Measurements from ENCODE around the gene SHMT2.
A peak's percentile ranks its signal among the peaks of the same experiment; 100 is the strongest.

SHMT2 gene

GRCh38 chr12:57229634-57230380, at the start of gene SHMT2:
Gene SHMT2 (plus strand): TSS chr12:57229711. CDS start chr12:57229779, 68 bp downstream.
- peak; percentile 97 for DNase-seq

- DNase-seq = no peak
Measured at GRCh38 chr12:57180321-57180989, 49.1 kb upstream of the SHMT2 start.

GRCh38 chr12:57181072-57181471, 48.4 kb upstream of the SHMT2 start:
- DNase-seq = no peak

GRCh38 chr12:57181561-57182155, 47.9 kb upstream of the SHMT2 start:
- DNase-seq = no peak

DNA sequence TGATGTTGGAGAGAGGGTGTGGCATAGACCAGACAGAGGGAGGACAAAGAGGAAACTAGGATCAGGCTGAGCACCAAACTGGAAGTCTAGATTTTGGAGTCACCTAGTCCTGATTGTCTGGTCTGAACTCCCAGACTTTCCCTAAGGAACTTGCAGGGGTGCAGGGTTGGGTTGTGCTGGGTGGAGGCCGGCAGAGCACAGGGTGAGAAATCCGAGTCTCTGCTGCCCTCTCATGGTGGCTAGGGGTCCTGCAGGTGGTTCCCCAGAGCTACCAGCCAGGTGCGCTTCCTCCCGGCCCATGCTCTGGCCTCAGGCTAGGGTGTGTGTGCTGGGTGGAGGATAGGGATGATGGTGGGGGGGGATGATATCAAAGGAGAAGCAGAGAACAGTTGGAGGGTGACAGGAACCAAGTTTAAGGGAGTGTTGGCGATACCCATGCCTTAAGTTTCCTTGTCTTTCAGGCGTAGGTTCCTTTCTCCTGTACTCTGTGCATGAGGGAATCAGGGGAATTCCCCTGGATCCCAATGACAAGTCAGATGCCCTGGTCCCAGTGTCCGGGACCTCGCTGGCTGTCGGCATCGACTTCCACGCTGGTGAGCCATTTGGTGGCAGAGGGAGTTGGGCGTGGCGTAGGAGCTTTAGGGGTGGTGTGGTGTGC, 46.5 kb upstream of the SHMT2 start:
- peak; percentile 83 for DNase-seq

GRCh38 chr12:57183939-57184725, 45.4 kb upstream of the SHMT2 start:
- no peak for DNase-seq

DNA sequence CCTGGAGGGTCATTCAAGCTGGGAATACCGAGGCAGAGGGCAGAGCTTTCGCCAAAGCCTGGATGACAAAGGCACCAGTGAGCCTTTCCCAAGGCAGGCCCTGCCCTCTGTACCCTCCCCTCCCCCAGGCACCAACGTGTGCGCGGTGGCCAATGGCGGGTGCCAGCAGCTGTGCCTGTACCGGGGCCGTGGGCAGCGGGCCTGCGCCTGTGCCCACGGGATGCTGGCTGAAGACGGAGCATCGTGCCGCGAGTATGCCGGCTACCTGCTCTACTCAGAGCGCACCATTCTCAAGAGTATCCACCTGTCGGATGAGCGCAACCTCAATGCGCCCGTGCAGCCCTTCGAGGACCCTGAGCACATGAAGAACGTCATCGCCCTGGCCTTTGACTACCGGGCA, 44.1 kb upstream of the SHMT2 start:
- DNase-seq = no peak

- no peak for DNase-seq
Measured at GRCh38 chr12:57185906-57186508, 43.5 kb upstream of the SHMT2 start.

- no peak for DNase-seq
Measured at GRCh38 chr12:57187222-57188089, 42.1 kb upstream of the SHMT2 start.

DNA sequence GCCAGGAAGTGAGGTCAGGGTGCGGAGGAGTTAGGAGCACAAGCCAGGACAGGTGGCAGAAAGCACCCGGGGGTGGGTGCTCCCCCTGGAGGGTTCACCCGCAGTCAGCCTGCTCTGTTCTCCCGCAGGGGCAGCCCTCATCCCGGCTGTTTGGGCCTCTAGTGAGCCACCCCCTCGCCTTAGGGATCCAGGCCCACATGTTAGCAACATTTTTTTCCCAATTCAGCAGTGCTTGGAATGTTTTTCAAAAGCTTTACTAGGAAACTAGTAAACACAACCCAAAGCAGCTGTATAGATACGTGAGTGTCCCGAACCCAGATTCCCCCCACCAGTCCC, 41.5 kb upstream of the SHMT2 start:
- DNase-seq = no peak

- DNase-seq = no peak
Measured at GRCh38 chr12:57190037-57190436, 39.5 kb upstream of the SHMT2 start.

DNA sequence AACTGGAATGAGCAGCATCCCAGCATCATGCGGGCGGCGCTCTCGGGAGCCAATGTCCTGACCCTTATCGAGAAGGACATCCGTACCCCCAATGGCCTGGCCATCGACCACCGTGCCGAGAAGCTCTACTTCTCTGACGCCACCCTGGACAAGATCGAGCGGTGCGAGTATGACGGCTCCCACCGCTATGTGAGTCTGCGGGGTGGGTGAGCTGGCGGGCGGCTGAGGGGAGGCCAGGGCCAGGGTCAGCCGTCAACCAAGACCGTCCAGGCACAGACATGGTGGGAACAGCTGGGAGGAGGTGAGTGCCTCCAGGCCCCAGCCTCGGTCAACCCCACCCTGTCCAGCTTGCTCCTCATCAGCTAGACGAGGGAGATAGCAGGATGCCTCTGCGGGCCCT, 38.7 kb upstream of the SHMT2 start:
- no peak for DNase-seq

- no peak for DNase-seq
Measured at GRCh38 chr12:57191410-57191809, 38.1 kb upstream of the SHMT2 start.

- no peak for DNase-seq
Measured at GRCh38 chr12:57192920-57193319, 36.6 kb upstream of the SHMT2 start.

DNA sequence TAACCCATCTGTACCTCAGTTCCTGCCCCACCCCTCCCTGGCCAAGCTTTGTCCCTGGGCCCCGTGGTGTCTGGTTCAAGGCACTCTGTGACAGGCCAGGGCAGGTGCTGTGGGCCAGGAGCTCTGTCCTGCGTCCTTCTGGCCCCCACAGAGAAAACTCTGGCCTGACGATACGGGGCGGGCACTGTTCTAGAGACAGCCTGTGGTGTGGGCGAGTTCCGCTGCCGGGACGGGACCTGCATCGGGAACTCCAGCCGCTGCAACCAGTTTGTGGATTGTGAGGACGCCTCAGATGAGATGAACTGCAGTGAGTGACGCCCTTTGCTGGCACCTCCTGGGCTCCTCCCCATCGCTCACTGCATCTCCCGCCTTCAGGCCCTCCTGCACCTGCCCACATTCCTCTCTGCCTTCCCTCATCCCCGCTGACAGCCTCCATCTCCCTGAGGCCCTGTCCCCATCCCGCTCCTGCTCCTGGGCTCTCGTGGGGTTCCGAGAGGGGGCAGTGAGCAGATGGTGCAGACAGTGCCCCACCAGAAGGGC, 35.7 kb upstream of the SHMT2 start:
- no peak for DNase-seq

- no peak for DNase-seq
Measured at GRCh38 chr12:57194253-57194652, 35.3 kb upstream of the SHMT2 start.

GRCh38 chr12:57195186-57195585, 34.3 kb upstream of the SHMT2 start:
- DNase-seq = no peak

GRCh38 chr12:57195611-57196371, 33.7 kb upstream of the SHMT2 start:
- no peak for DNase-seq

DNA sequence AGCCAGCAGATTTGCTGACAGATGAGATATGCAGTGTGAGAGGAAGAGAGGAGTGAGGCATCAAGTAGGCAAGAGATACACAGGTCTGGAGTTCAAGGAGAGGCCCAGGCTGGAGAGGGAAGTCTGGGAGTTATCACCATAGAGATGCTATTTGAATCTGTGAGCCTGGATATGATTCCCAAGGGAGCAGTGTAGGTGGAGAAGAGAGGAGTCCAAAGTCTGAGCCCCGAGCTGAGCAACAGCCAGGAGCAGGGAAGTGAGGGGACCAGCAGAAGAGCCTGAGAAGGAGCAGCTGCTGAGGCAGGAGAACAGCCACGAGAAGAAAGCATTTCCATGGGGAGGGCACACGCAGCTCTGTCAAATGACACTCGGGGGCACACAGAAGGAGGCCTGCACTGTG, 33.1 kb upstream of the SHMT2 start:
- DNase-seq = no peak

DNA sequence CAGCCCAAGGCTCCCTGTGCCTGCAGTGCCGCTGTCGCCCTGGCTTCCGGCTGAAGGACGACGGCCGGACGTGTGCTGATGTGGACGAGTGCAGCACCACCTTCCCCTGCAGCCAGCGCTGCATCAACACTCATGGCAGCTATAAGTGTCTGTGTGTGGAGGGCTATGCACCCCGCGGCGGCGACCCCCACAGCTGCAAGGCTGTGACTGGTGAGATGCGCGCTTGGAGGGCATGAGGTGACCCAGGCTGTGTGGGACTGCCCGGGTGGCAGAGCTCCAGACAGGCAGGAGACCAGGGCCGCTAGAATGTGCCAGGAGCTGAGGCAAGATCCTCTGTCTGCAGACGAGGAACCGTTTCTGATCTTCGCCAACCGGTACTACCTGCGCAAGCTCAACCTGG, 32.6 kb upstream of the SHMT2 start:
- no peak for DNase-seq

Measured in OCI-M1 (cell line).